ENCODE results near the gene RAB27A.
"Not testable (repeated sequence)": the region's sequence is repeated elsewhere in the genome, so short reads cannot be mapped to it uniquely, and the experiment has no call there.

RAB27A gene

DNA sequence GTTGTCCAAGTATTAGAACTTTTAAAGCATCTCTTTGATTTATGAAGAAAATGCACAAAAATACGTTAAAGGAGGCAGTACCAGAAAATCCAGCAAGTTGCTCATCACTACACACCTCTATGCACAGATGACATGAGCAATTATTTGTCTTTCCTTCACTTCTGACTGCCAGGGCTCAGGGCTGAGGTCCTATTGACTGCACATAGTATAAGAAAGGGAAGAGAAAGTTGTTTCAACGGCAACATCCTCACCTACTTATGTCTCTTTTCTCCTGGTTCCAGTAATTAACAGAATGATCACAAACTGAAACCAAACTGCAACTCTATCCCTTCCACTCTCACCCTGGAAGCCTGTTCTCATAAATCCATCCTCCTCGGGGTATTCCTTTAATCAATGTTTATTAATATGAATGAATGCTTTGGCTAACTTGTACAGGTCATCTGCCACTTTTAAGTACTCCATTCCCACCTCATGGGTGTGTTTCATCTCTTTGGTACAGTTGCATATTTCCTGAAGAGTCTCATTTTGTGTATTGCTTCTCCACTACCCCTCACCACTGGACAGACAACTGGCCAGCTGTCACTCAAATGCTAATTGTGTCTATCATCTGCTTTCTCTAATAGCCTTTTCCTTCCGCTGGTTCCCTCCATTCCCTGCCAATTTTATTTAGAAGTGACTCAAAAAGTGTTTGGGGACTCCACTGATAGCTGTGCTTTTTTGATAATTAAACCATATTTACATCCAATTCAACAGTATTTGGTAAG is 34.5 kb downstream of the RAB27A start:
- no peak overlapping the region for H3K4me3 ChIP-seq (ENCODE audit: low read length)

GRCh38 chr15:55253580-55253979 is 36.0 kb downstream of the RAB27A start:
- no peaks in the 10 kb centered on the region for H3K4me1 ChIP-seq (ENCODE audit: control insufficient read depth, low read length)
- no peak overlapping the region for H3K27ac ChIP-seq (ENCODE audit: low read depth, low read length)
- no peak overlapping the region for H3K4me2 ChIP-seq (ENCODE audit: low read length)
- no peaks in the 10 kb centered on the region for H3F3A ChIP-seq (ENCODE audit: control insufficient read depth, insufficient read depth)
- no peaks in the 10 kb centered on the region for H3K9me2 ChIP-seq (replicated peaks; ENCODE audit: control insufficient read depth, low read length)
- H3K79me2 ChIP-seq (ENCODE audit: control insufficient read depth, low read length), result no peaks in the 10 kb centered on the region
- H3K27me3 ChIP-seq (ENCODE audit: control insufficient read depth, low read length), result no peaks in the 10 kb centered on the region
- no peaks in the 10 kb centered on the region for H3K36me3 ChIP-seq (ENCODE audit: control insufficient read depth, low read length)
- H3K4me3 ChIP-seq (ENCODE audit: low read length), result no peak overlapping the region
- TF ChIP-seq, protein P1, sequence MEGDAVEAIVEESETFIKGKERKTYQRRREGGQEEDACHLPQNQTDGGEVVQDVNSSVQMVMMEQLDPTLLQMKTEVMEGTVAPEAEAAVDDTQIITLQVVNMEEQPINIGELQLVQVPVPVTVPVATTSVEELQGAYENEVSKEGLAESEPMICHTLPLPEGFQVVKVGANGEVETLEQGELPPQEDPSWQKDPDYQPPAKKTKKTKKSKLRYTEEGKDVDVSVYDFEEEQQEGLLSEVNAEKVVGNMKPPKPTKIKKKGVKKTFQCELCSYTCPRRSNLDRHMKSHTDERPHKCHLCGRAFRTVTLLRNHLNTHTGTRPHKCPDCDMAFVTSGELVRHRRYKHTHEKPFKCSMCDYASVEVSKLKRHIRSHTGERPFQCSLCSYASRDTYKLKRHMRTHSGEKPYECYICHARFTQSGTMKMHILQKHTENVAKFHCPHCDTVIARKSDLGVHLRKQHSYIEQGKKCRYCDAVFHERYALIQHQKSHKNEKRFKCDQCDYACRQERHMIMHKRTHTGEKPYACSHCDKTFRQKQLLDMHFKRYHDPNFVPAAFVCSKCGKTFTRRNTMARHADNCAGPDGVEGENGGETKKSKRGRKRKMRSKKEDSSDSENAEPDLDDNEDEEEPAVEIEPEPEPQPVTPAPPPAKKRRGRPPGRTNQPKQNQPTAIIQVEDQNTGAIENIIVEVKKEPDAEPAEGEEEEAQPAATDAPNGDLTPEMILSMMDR (IDR thresholded peaks at IDR 0.05; ENCODE audit: low read depth, low read length, poor library complexity, severe bottlenecking), result no peak
- no peaks in the 10 kb centered on the region for H4K20me1 ChIP-seq (ENCODE audit: control insufficient read depth, insufficient read depth, low read depth, low read length)
- H3K9me3 ChIP-seq (ENCODE audit: control insufficient read depth, insufficient read depth, low read length), result no peaks in the 10 kb centered on the region

More for the DNA sequence above, 34.5 kb downstream of the RAB27A start:
- Histone ChIP-seq H4K20me1 (ENCODE audit: control insufficient read depth, insufficient read depth, low read depth, low read length) (no peaks in the 10 kb centered on the region), H3K9me2 (replicated peaks; ENCODE audit: control insufficient read depth, low read length) (no peaks in the 10 kb centered on the region), H3K9me3 (ENCODE audit: control insufficient read depth, insufficient read depth, low read length) (no peaks in the 10 kb centered on the region), H3F3A (ENCODE audit: control insufficient read depth, insufficient read depth) (no peaks in the 10 kb centered on the region), H3K4me1 (ENCODE audit: control insufficient read depth, low read length) (no peaks in the 10 kb centered on the region), H3K36me3 (ENCODE audit: control insufficient read depth, low read length) (no peaks in the 10 kb centered on the region), H3K27ac (ENCODE audit: low read depth, low read length) (no peak overlapping the region), H3K27me3 (ENCODE audit: control insufficient read depth, low read length) (no peaks in the 10 kb centered on the region), H3K79me2 (ENCODE audit: control insufficient read depth, low read length) (no peaks in the 10 kb centered on the region), H3K4me2 (ENCODE audit: low read length) (no peak overlapping the region)
- TF ChIP-seq, protein P1 (IDR thresholded peaks at IDR 0.05; ENCODE audit: low read depth, low read length, poor library complexity, severe bottlenecking), result no peak
- TF ChIP-seq EZH2phosphoT487 (IDR thresholded peaks at IDR 0.05; ENCODE audit: borderline replicate concordance, low read length), result no peak

- H3K79me2 ChIP-seq (ENCODE audit: control insufficient read depth, low read length); H3K27ac ChIP-seq (ENCODE audit: low read depth, low read length): not testable (repeated sequence)
These were observed 37.4 kb downstream of the RAB27A start for GRCh38 chr15:55252201-55252600.

DNA sequence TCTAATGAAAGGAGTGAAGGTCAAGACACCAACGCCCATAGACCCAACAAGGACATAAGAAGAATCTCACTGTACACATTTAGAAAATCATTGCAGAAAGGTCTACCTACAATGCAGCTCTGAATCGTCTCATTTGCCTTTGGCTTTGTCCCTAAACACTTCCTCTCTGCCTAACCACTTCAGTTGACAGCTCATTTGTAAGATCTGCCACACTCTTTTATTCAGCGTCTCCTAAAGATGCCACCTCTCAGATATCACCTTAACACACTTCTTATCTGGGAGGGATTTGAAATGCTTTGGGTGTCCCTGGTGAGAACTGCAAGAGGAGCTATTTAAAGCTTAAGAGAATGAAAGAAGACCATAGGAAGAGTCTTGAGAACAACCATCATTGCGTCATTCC is 38.7 kb downstream of the RAB27A start:
- Histone ChIP-seq H3K36me3 (ENCODE audit: control insufficient read depth, low read length) (no peaks in the 10 kb centered on the region), H3K4me1 (ENCODE audit: control insufficient read depth, low read length) (no peaks in the 10 kb centered on the region), H3K27me3 (ENCODE audit: control insufficient read depth, low read length) (no peaks in the 10 kb centered on the region), H3K9me3 (ENCODE audit: control insufficient read depth, insufficient read depth, low read length) (no peaks in the 10 kb centered on the region), H3K79me2 (ENCODE audit: control insufficient read depth, low read length) (no peaks in the 10 kb centered on the region), H3K4me2 (ENCODE audit: low read length) (no peak overlapping the region), H4K20me1 (ENCODE audit: control insufficient read depth, insufficient read depth, low read depth, low read length) (no peaks in the 10 kb centered on the region), H3K4me3 (ENCODE audit: low read length) (no peak overlapping the region), H3K27ac (ENCODE audit: low read depth, low read length) (no peak overlapping the region), H3F3A (ENCODE audit: control insufficient read depth, insufficient read depth) (no peaks in the 10 kb centered on the region), H3K9me2 (replicated peaks; ENCODE audit: control insufficient read depth, low read length) (no peaks in the 10 kb centered on the region)
- TF ChIP-seq, protein P1 (IDR thresholded peaks at IDR 0.05; ENCODE audit: low read depth, low read length, poor library complexity, severe bottlenecking), result no peak
- no peak for TF ChIP-seq EZH2phosphoT487 (IDR thresholded peaks at IDR 0.05; ENCODE audit: borderline replicate concordance, low read length)

More at GRCh38 chr15:55252201-55252600, 37.4 kb downstream of the RAB27A start:
- not testable (repeated sequence) for H3K4me1 ChIP-seq (ENCODE audit: control insufficient read depth, low read length); H4K20me1 ChIP-seq (ENCODE audit: control insufficient read depth, insufficient read depth, low read depth, low read length); H3F3A ChIP-seq (ENCODE audit: control insufficient read depth, insufficient read depth); H3K4me2 ChIP-seq (ENCODE audit: low read length); H3K4me3 ChIP-seq (ENCODE audit: low read length); H3K9me2 ChIP-seq (replicated peaks; ENCODE audit: control insufficient read depth, low read length); H3K9me3 ChIP-seq (ENCODE audit: control insufficient read depth, insufficient read depth, low read length); H3K36me3 ChIP-seq (ENCODE audit: control insufficient read depth, low read length); H3K27me3 ChIP-seq (ENCODE audit: control insufficient read depth, low read length)
